H9 (cell line): ENCODE results near the gene FATE1. TPM values are rescaled to one million over a fixed set of nuclear protein-coding genes. Genes with fewer than 3 reads are reported as not detected.

ENCODE experiments used
- DNase-seq: peaks from one replicate; pipeline ENCODE4 v3.0.0-alpha.2; 2017
- H2AFZ ChIP-seq: one replicate; pipeline ENCODE4 v1.6.1; 2013; ENCODE audit warnings: mild to moderate bottlenecking, low read length, control low read depth, moderate library complexity
- H2AK5ac ChIP-seq: 2 replicates; pipeline ENCODE4 v1.6.1; 2013; ENCODE audit warnings: low read length, control low read depth, mixed read lengths; ENCODE audit not compliant: insufficient read length
- H2BK120ac ChIP-seq: one replicate; pipeline ENCODE4 v1.6.1; 2013; ENCODE audit warnings: low read depth, mild to moderate bottlenecking, low read length, control low read depth, inconsistent platforms; ENCODE audit not compliant: poor library complexity, severe bottlenecking
- H2BK12ac ChIP-seq: 2 replicates; pipeline ENCODE4 v1.6.1; 2013; ENCODE audit warnings: low read length, control low read depth, mixed read lengths, low read depth; ENCODE audit not compliant: insufficient read length
- H2BK15ac ChIP-seq: 2 replicates; pipeline ENCODE4 v1.6.1; 2013; ENCODE audit warnings: low read depth, low read length, control low read depth
- H2BK20ac ChIP-seq: one replicate; pipeline ENCODE4 v1.6.1; 2013; ENCODE audit warnings: low read depth, mild to moderate bottlenecking, low read length, control low read depth, inconsistent platforms; ENCODE audit not compliant: poor library complexity, severe bottlenecking
- H2BK5ac ChIP-seq: 2 replicates; pipeline ENCODE4 v1.6.1; 2013; ENCODE audit warnings: low read length, control low read depth, mixed read lengths; ENCODE audit not compliant: insufficient read length
- H3K14ac ChIP-seq: 2 replicates; pipeline ENCODE4 v1.6.1; 2013; ENCODE audit warnings: low read length, control low read depth; ENCODE audit not compliant: insufficient read depth
- H3K18ac ChIP-seq: 2 replicates; pipeline ENCODE4 v1.6.1; 2013; ENCODE audit warnings: low read depth, mild to moderate bottlenecking, mixed read lengths, low read length, control low read depth; ENCODE audit not compliant: insufficient read length
- H3K23ac ChIP-seq: 2 replicates; pipeline ENCODE4 v1.6.1; 2013; ENCODE audit warnings: low read length, control low read depth, mixed read lengths, low read depth; ENCODE audit not compliant: insufficient read length
- H3K23me2 ChIP-seq: 2 replicates; pipeline ENCODE4 v1.6.1; 2013; ENCODE audit warnings: low read depth, mild to moderate bottlenecking, mixed read lengths, low read length, control low read depth; ENCODE audit not compliant: insufficient read length, poor library complexity, severe bottlenecking
- H3K27ac ChIP-seq: 2 replicates; pipeline ENCODE4 v1.5.1; 2013; ENCODE audit warnings: low read length, control low read depth, mixed read lengths, low read depth; ENCODE audit not compliant: insufficient read length
- H3K27me3 ChIP-seq: 2 replicates; pipeline ENCODE4 v1.6.1; 2013; ENCODE audit warnings: low read length, control low read depth, inconsistent platforms; ENCODE audit not compliant: insufficient read depth
- H3K4ac ChIP-seq: 2 replicates; pipeline ENCODE4 v1.6.1; 2013; ENCODE audit warnings: low read depth, mild to moderate bottlenecking, control low read depth, inconsistent platforms, low read length, moderate library complexity
- H3K4me1 ChIP-seq: 2 replicates; pipeline ENCODE4 v1.6.1; 2013; ENCODE audit warnings: low read length, control low read depth, inconsistent platforms; ENCODE audit not compliant: insufficient read depth
- H3K4me2 ChIP-seq: 2 replicates; pipeline ENCODE4 v1.6.1; 2013; ENCODE audit warnings: low read length, control low read depth, mixed read lengths; ENCODE audit not compliant: insufficient read length, insufficient read depth
- H3K56ac ChIP-seq: 2 replicates; pipeline ENCODE4 v1.6.1; 2013; ENCODE audit warnings: low read depth, mild to moderate bottlenecking, mixed read lengths, low read length, control low read depth; ENCODE audit not compliant: insufficient read length
- H3K79me1 ChIP-seq: 2 replicates; pipeline ENCODE4 v1.6.1; 2013; ENCODE audit warnings: low read depth, mild to moderate bottlenecking, moderate library complexity, low read length, control low read depth, inconsistent platforms; ENCODE audit not compliant: insufficient read depth, poor library complexity, severe bottlenecking
- H3K79me2 ChIP-seq: 2 replicates; pipeline ENCODE4 v1.6.1; 2013; ENCODE audit warnings: low read length, control low read depth, inconsistent platforms; ENCODE audit not compliant: insufficient read depth
- H3K9ac ChIP-seq: 2 replicates; pipeline ENCODE4 v1.6.1; 2013; ENCODE audit warnings: low read length, control low read depth, mixed read lengths; ENCODE audit not compliant: insufficient read length; ENCODE audit errors: extremely low read depth
- H3K9me3 ChIP-seq: one replicate; pipeline ENCODE4 v1.6.1; 2013; ENCODE audit warnings: low read depth, low read length, inconsistent platforms; ENCODE audit not compliant: control insufficient read depth
- H3T11ph ChIP-seq: one replicate; pipeline ENCODE4 v1.6.1; 2013; ENCODE audit warnings: mild to moderate bottlenecking, low read length, control low read depth, inconsistent platforms
- H4K20me1 ChIP-seq: one replicate; pipeline ENCODE4 v1.6.1; 2013; ENCODE audit not compliant: control insufficient read depth, insufficient read length, insufficient read depth
- H4K5ac ChIP-seq: 2 replicates; pipeline ENCODE4 v1.6.1; 2013; ENCODE audit warnings: low read depth, mild to moderate bottlenecking, mixed read lengths, low read length, control low read depth; ENCODE audit not compliant: insufficient read length
- H4K8ac ChIP-seq: replicated peaks from 2 replicates; pipeline ENCODE4 v1.6.1; 2013; ENCODE audit warnings: low read length, control low read depth, mixed read lengths, low read depth; ENCODE audit not compliant: insufficient read length
- H4K91ac ChIP-seq: 2 replicates; pipeline ENCODE4 v1.6.1; 2013; ENCODE audit warnings: low read depth, mild to moderate bottlenecking, moderate library complexity, mixed read lengths, low read length, control low read depth; ENCODE audit not compliant: insufficient read length
- H3K27ac Mint-ChIP-seq, 3 experiments: 2 replicates in 2 of 3; 3 replicates in 1 of 3; pipeline ENCODE4 v1.8.0; 2020 to 2021; ENCODE audit warnings: mixed read lengths in 3 of 3, mild to moderate bottlenecking in 1 of 3, moderate library complexity in 1 of 3
- H3K27me3 Mint-ChIP-seq: 2 replicates; pipeline ENCODE4 v1.8.0; 2021; ENCODE audit warnings: low read depth, mild to moderate bottlenecking, moderate library complexity, mixed read lengths
- H3K36me3 Mint-ChIP-seq, 3 experiments: 2 replicates in 2 of 3; 3 replicates in 1 of 3; pipeline ENCODE4 v1.8.0; 2020 to 2021; ENCODE audit warnings: low read depth in 3 of 3, mixed read lengths in 3 of 3; ENCODE audit not compliant: insufficient read depth in 1 of 3
- H3K4me1 Mint-ChIP-seq, 2 experiments: 2 replicates each; pipeline ENCODE4 v1.8.0; 2020; ENCODE audit warnings: mixed read lengths in 2 of 2
- H3K4me3 Mint-ChIP-seq, 2 experiments: 2 replicates in 1 of 2; 3 replicates in 1 of 2; pipeline ENCODE4 v1.8.0; 2020 to 2021; ENCODE audit warnings: mild to moderate bottlenecking in 2 of 2, mixed read lengths in 2 of 2, moderate library complexity in 1 of 2
- H3K9me3 Mint-ChIP-seq, 2 experiments: 2 replicates in 1 of 2; 3 replicates in 1 of 2; pipeline ENCODE4 v1.8.0; 2020; ENCODE audit warnings: mild to moderate bottlenecking in 2 of 2, mixed read lengths in 2 of 2, moderate library complexity in 1 of 2
- CTCF ChIP-seq: fragments of 200-600 bp; sonication (generic); conservative IDR thresholded peaks from 3 replicates; pipeline ENCODE4 v1.8.0; 2021; ENCODE audit warnings: antibody characterized with exemption, mild to moderate bottlenecking
- WGBS: extraction: QIAGEN DNeasy Blood & Tissue Kit; methylation state at CpG from one replicate; pipeline ENCODE4 v1.1.7; 2013; ENCODE audit warnings: missing lambda C conversion rate, low lambda C conversion rate, mixed read lengths; ENCODE audit not compliant: insufficient read length; ENCODE audit errors: extremely low coverage; 5-methylcytosine and 5-hydroxymethylcytosine counted together
- total RNA-seq: library from RNA; stranded (reverse); gene quantifications from 2 replicates; pipeline ENCODE4 v1.2.1, GENCODE V29; 2021

Gene FATE1
- total RNA-seq, 1 experiment from 2014 or later = not detected

- no peak overlapping the region for H3K14ac ChIP-seq
- H2BK120ac ChIP-seq = no peak overlapping the region
- no peak overlapping the region for H3K23ac ChIP-seq
- H3T11ph ChIP-seq = no peak overlapping the region
- no peak overlapping the region for H2BK5ac ChIP-seq
- Mint-ChIP-seq H3K27me3 (peaks cover 8% of the 10 kb centered on the region), H3K9me3 (peaks cover 36 to 50% of the 10 kb centered on the region in 2 experiments), H3K36me3 (peaks cover 0 to 2% (median 0%) of the 10 kb centered on the region in 3 experiments; a peak in 2 of 7 replicates), H3K4me3 (no peak overlapping the region), H3K4me1 (peaks cover 13 to 19% of the 10 kb centered on the region in 2 experiments), H3K27ac (no peak overlapping the region)
- H4K8ac ChIP-seq = no peak overlapping the region
- H4K5ac ChIP-seq = no peak overlapping the region
- no peaks in the 10 kb centered on the region for H3K79me2 ChIP-seq
- no peak for TF ChIP-seq CTCF
- no peak overlapping the region for H2BK15ac ChIP-seq
- WGBS = no CpG with 5 or more reads among the region's 2 CpGs
- H2AK5ac ChIP-seq = no peak overlapping the region
- H2BK20ac ChIP-seq = no peak overlapping the region
- no peaks in the 10 kb centered on the region for H3K79me1 ChIP-seq
- H3K23me2 ChIP-seq = no peaks in the 10 kb centered on the region
- H3K27me3 ChIP-seq = no peaks in the 10 kb centered on the region
- H3K9ac ChIP-seq = no peak overlapping the region
- H3K4me1 ChIP-seq = no peaks in the 10 kb centered on the region; the same call in 1 of the 2 replicates
- no peak overlapping the region for H3K4me2 ChIP-seq
- H3K4ac ChIP-seq = no peak overlapping the region
- H3K56ac ChIP-seq = no peak overlapping the region
- H2AFZ ChIP-seq = no peak overlapping the region
- H2BK12ac ChIP-seq = no peak overlapping the region
- no peaks in the 10 kb centered on the region for H4K20me1 ChIP-seq
- H4K91ac ChIP-seq = no peak overlapping the region
- H3K9me3 ChIP-seq = peaks cover 50% of the 10 kb centered on the region
- no peak overlapping the region for H3K18ac ChIP-seq
- no peak overlapping the region for H3K27ac ChIP-seq
- no peak for DNase-seq
Observed at GRCh38 chrX:151710457-151710856, 5.4 kb upstream of the FATE1 start.
